IMR-90 (cell line): ENCODE results near the gene FBRS. TPM values are rescaled to one million over a fixed set of nuclear protein-coding genes. Genes with fewer than 3 reads are reported as not detected.

Experiments
- ATAC-seq: fragments of 200-7000 bp; cut with Tn5 transposase; 2 replicates; pipeline ENCODE4 v1.9.1; 2020; ENCODE audit warnings: low read depth, mild to moderate bottlenecking, moderate library complexity
- BruUV-seq: library from RNA; stranded (reverse); fragments of 400-500 nt; replicated peaks from 2 replicates; lab custom pipeline; 2021; lab: Mats Ljungman, UMichigan
- CTCF ChIA-PET: fragments of 300-600 bp; formaldehyde crosslinking; extraction: SDS; loops from one replicate; lab custom pipeline; 2021; ENCODE audit warnings: antibody characterized with exemption; lab: Yijun Ruan, JAX
- POLR2A ChIA-PET: fragments of 300-600 bp; sonication (Branson Sonifier 250); formaldehyde crosslinking; loops from one replicate; lab custom pipeline; 2022; ENCODE audit warnings: antibody characterized with exemption; ENCODE audit not compliant: unreplicated experiment; lab: Charles Lee
- DNase-seq: peaks from one replicate; pipeline ENCODE4 v3.0.0; 2013
- H2AFZ ChIP-seq: replicated peaks from 2 replicates; pipeline ENCODE3; 2013; ENCODE audit warnings: low read length, mild to moderate bottlenecking; ENCODE audit not compliant: poor library complexity
- H2AK5ac ChIP-seq: 2 replicates; pipeline ENCODE4 v1.6.1; 2013; ENCODE audit warnings: low read depth, low read length, inconsistent platforms
- H2AK9ac ChIP-seq: replicated peaks from 2 replicates; pipeline ENCODE3; 2013; ENCODE audit warnings: mild to moderate bottlenecking, low read depth, low read length, moderate library complexity; ENCODE audit not compliant: poor library complexity
- H2BK120ac ChIP-seq: 2 replicates; pipeline ENCODE4 v1.6.1; 2013; ENCODE audit warnings: low read depth, low read length, inconsistent platforms
- H2BK15ac ChIP-seq: 3 replicates; pipeline ENCODE4 v1.6.1; 2013; ENCODE audit warnings: low read depth, low read length, inconsistent platforms
- H2BK20ac ChIP-seq: 2 replicates; pipeline ENCODE4 v1.6.1; 2013; ENCODE audit warnings: low read depth, mild to moderate bottlenecking, inconsistent platforms, low read length, moderate library complexity
- H2BK5ac ChIP-seq: 2 replicates; pipeline ENCODE4 v1.6.1; 2013; ENCODE audit warnings: mild to moderate bottlenecking, low read depth, low read length, inconsistent platforms; ENCODE audit not compliant: poor library complexity, severe bottlenecking
- H3K14ac ChIP-seq: replicated peaks from 2 replicates; pipeline ENCODE4 v1.6.1; 2013; ENCODE audit warnings: low read depth, low read length, inconsistent platforms
- H3K18ac ChIP-seq: 2 replicates; pipeline ENCODE4 v1.6.1; 2013; ENCODE audit warnings: low read depth, low read length, control low read depth
- H3K23ac ChIP-seq: 2 replicates; pipeline ENCODE4 v1.6.1; 2013; ENCODE audit warnings: low read depth, low read length, inconsistent platforms
- H3K27ac ChIP-seq: 2 replicates; pipeline ENCODE4 v1.5.1; 2013; ENCODE audit warnings: mild to moderate bottlenecking, control low read depth, low read length; ENCODE audit not compliant: insufficient read depth
- H3K27me3 ChIP-seq: 2 replicates; pipeline ENCODE4 v1.6.1; 2013; ENCODE audit warnings: low read length; ENCODE audit not compliant: control insufficient read depth, insufficient read depth
- H3K36me3 ChIP-seq: 2 replicates; pipeline ENCODE4 v1.6.1; 2013; ENCODE audit warnings: low read length, mixed read lengths; ENCODE audit not compliant: control insufficient read depth, insufficient read depth
- H3K4ac ChIP-seq: 2 replicates; pipeline ENCODE4 v1.6.1; 2013; ENCODE audit warnings: low read depth, low read length, inconsistent platforms
- H3K4me1 ChIP-seq: 2 replicates; pipeline ENCODE4 v1.6.1; 2013; ENCODE audit warnings: low read length, mixed read lengths; ENCODE audit not compliant: control insufficient read depth, insufficient read depth
- H3K4me2 ChIP-seq: 2 replicates; pipeline ENCODE4 v1.6.1; 2013; ENCODE audit warnings: low read depth, mild to moderate bottlenecking, control low read depth, low read length, moderate library complexity
- H3K4me3 ChIP-seq: 2 replicates; pipeline ENCODE4 v1.5.1; 2013; ENCODE audit warnings: low read depth, mild to moderate bottlenecking, control low read depth, low read length, moderate library complexity; ENCODE audit not compliant: insufficient read depth
- H3K56ac ChIP-seq: 2 replicates; pipeline ENCODE4 v1.6.1; 2013; ENCODE audit warnings: low read length, inconsistent platforms; ENCODE audit not compliant: insufficient read depth; ENCODE audit errors: extremely low read depth
- H3K79me1 ChIP-seq, 2 experiments: 2 replicates each; pipeline ENCODE4 v1.6.1; 2013; ENCODE audit warnings: low read length in 2 of 2, inconsistent platforms in 1 of 2, low read depth in 1 of 2
- H3K9ac ChIP-seq: 2 replicates; pipeline ENCODE4 v1.6.1; 2013; ENCODE audit warnings: low read depth, low read length, control low read depth
- H3K9me1 ChIP-seq: 2 replicates; pipeline ENCODE4 v1.6.1; 2013; ENCODE audit warnings: low read length, inconsistent platforms; ENCODE audit not compliant: insufficient read depth
- H3K9me3 ChIP-seq: 2 replicates; pipeline ENCODE4 v1.6.1; 2013; ENCODE audit warnings: low read length; ENCODE audit not compliant: control insufficient read depth, insufficient read depth
- H4K20me1 ChIP-seq: 2 replicates; pipeline ENCODE4 v1.6.1; 2013; ENCODE audit warnings: low read length, inconsistent platforms; ENCODE audit not compliant: insufficient read depth
- H4K5ac ChIP-seq: 2 replicates; pipeline ENCODE4 v1.6.1; 2013; ENCODE audit warnings: mild to moderate bottlenecking, low read depth, low read length, control low read depth
- H4K8ac ChIP-seq, 2 experiments: 2 replicates each; pipeline ENCODE4 v1.6.1; 2013; ENCODE audit warnings: low read depth in 2 of 2, low read length in 2 of 2, control low read depth in 1 of 2, inconsistent platforms in 1 of 2
- H4K91ac ChIP-seq: 2 replicates; pipeline ENCODE4 v1.6.1; 2013; ENCODE audit warnings: low read depth, low read length, inconsistent platforms; ENCODE audit not compliant: insufficient read depth
- BHLHE40 ChIP-seq: fragments of 150-350 bp; IDR thresholded peaks from 2 replicates; pipeline ENCODE4 v1.6.1; 2016; ENCODE audit warnings: mild to moderate bottlenecking, low read depth, low read length
- CEBPB ChIP-seq: IDR thresholded peaks from 2 replicates; pipeline ENCODE4 v1.6.1; 2012; ENCODE audit warnings: low read depth, low read length, improper control_type of control experiment
- CHD1 ChIP-seq: IDR thresholded peaks from 2 replicates; pipeline ENCODE4 v1.6.1; 2012; ENCODE audit warnings: low read depth, low read length, improper control_type of control experiment
- CTCF ChIP-seq: conservative IDR thresholded peaks from 2 replicates; pipeline ENCODE4 v1.5.1; 2012; ENCODE audit warnings: mild to moderate bottlenecking, low read depth, low read length, improper control_type of control experiment
- ELK1 ChIP-seq: fragments of 150-350 bp; IDR thresholded peaks from 2 replicates; pipeline ENCODE4 v1.6.1; 2016; ENCODE audit warnings: low read depth, mild to moderate bottlenecking, low read length, moderate library complexity, borderline replicate concordance
- FOS ChIP-seq: fragments of 150-350 bp; IDR thresholded peaks from 2 replicates; pipeline ENCODE4 v1.6.1; 2016; ENCODE audit warnings: low read depth, low read length
- MAFK ChIP-seq: IDR thresholded peaks from 2 replicates; pipeline ENCODE4 v1.6.1; 2012; ENCODE audit warnings: low read depth, low read length, improper control_type of control experiment
- MAZ ChIP-seq: IDR thresholded peaks from 2 replicates; pipeline ENCODE4 v1.6.1; 2012; ENCODE audit warnings: low read depth, mild to moderate bottlenecking, low read length, improper control_type of control experiment, moderate library complexity, borderline replicate concordance
- MXI1 ChIP-seq: IDR thresholded peaks from 2 replicates; pipeline ENCODE4 v1.6.1; 2012; ENCODE audit warnings: low read depth, mild to moderate bottlenecking, low read length, moderate library complexity, borderline replicate concordance
- NFE2L2 ChIP-seq: fragments of 150-350 bp; IDR thresholded peaks from 2 replicates; pipeline ENCODE4 v1.6.1; 2016; ENCODE audit warnings: low read depth, mild to moderate bottlenecking, low read length
- POLR2A ChIP-seq: IDR thresholded peaks from 2 replicates; pipeline ENCODE4 v1.6.1; 2012; ENCODE audit warnings: mild to moderate bottlenecking, low read depth, low read length
- RAD21 ChIP-seq: IDR thresholded peaks from 2 replicates; pipeline ENCODE4 v1.6.1; 2012; ENCODE audit warnings: low read length, improper control_type of control experiment
- RCOR1 ChIP-seq: IDR thresholded peaks from 2 replicates; pipeline ENCODE4 v1.6.1; 2012; ENCODE audit warnings: mild to moderate bottlenecking, low read length, improper control_type of control experiment; ENCODE audit not compliant: insufficient replicate concordance
- RFX5 ChIP-seq: IDR thresholded peaks from 2 replicates; pipeline ENCODE4 v1.8.0; 2012; ENCODE audit warnings: low read depth, mild to moderate bottlenecking, low read length, moderate library complexity
- SMC3 ChIP-seq: fragments of 150-350 bp; IDR thresholded peaks from 2 replicates; pipeline ENCODE4 v1.6.1; 2016; ENCODE audit warnings: low read depth, mild to moderate bottlenecking, antibody characterized with exemption, low read length, moderate library complexity
- USF2 ChIP-seq: fragments of 150-350 bp; IDR thresholded peaks from 2 replicates; pipeline ENCODE4 v1.6.1; 2017; ENCODE audit warnings: mild to moderate bottlenecking, antibody characterized with exemption, low read length, low read depth
- WGBS, 2 experiments: methylation state at CpG; one replicate each; pipeline versions ENCODE4 v1.1.5 to v1.1.7; 2013; ENCODE audit warnings: missing lambda C conversion rate in 2 of 2; ENCODE audit not compliant: insufficient read length in 1 of 2; ENCODE audit errors: extremely low coverage in 2 of 2; 5-methylcytosine and 5-hydroxymethylcytosine counted together
- dilution Hi-C: fragments of 300-500 bp; cut with HindIII; formaldehyde crosslinking; loops from one replicate; pipeline ENCODE4 v1.14.3; 2018; ENCODE audit warnings: low sequenced_read_pairs; ENCODE audit not compliant: unreplicated experiment
- in situ Hi-C: fragments of 300-500 bp; cut with MboI; formaldehyde crosslinking; loops from 3 replicates; pipeline ENCODE4 v1.14.3; 2019; ENCODE audit warnings: low sequenced_read_pairs, inconsistent platforms, mixed read lengths
- intact Hi-C: fragments of 100-400 bp; cut with micrococcal nuclease; formaldehyde crosslinking; loops from 2 replicates; pipeline ENCODE4 v1.10.0; 2022
- polyA plus RNA-seq, 3 experiments: library from polyadenylated mRNA; depleted of rRNA; stranded (reverse); fragments of >200 nt; gene quantifications; 2 replicates each; pipeline ENCODE4 v1.2.3, GENCODE V29; 2012; ENCODE audit warnings: low replicate concordance in 1 of 3
- total RNA-seq: library from RNA; depleted of rRNA; stranded (reverse); fragments of >200 nt; gene quantifications from 2 replicates; pipeline ENCODE4 v1.2.3, GENCODE V29; 2012

The FBRS gene
- total and polyA plus RNA-seq, 2 of the 4 experiments (the other 2 are of a cell fraction) = 2.0 to 22.4 TPM

GRCh38 chr16:30688701-30689100, 30.5 kb downstream of the FBRS start:
- H3K4me3 ChIP-seq = no peak overlapping the region
- H3K56ac ChIP-seq = no peak overlapping the region
- H2AK9ac ChIP-seq = no peak overlapping the region
- no peaks in the 10 kb centered on the region for H3K9me3 ChIP-seq
- 0 out of 2 replicates have a peak, but pooled peaks cover 2% of the 10 kb centered on the region for H3K9me1 ChIP-seq
- ChIA-PET CTCF (interaction anchor here (0.5 kb wide), 1 partner anchor 92 kb away, joined by 6 read pairs; no protein-coding TSS in a partner anchor), POLR2A (no interaction called here)
- H3K4ac ChIP-seq = no peak overlapping the region
- H3K4me1 ChIP-seq = no peaks in the 10 kb centered on the region
- intact Hi-C loops = no loop called here
- H2BK15ac ChIP-seq = no peak overlapping the region
- BruUV-seq = no TSS peak
- no peak overlapping the region for H3K14ac ChIP-seq
- no peak overlapping the region for H2BK5ac ChIP-seq
- no peak overlapping the region for H3K18ac ChIP-seq
- in situ Hi-C loops = no loop called here
- no peaks in the 10 kb centered on the region for H3K36me3 ChIP-seq
- no peak overlapping the region for H3K4me2 ChIP-seq
- H4K20me1 ChIP-seq = no peaks in the 10 kb centered on the region
- H2AFZ ChIP-seq = no peak overlapping the region
- no peak overlapping the region for H3K23ac ChIP-seq
- H3K27me3 ChIP-seq = 0 out of 2 replicates have a peak, but pooled peaks cover 2% of the 10 kb centered on the region
- no peak for TF ChIP-seq BHLHE40
- no peak for TF ChIP-seq MAFK
- TF ChIP-seq USF2 = no peak
- no peak for TF ChIP-seq MXI1
- no peak for TF ChIP-seq NFE2L2
- no peak for TF ChIP-seq RCOR1
- no peak for TF ChIP-seq ELK1
- no peak for TF ChIP-seq SMC3
- no peak for TF ChIP-seq FOS
- no peak for TF ChIP-seq RFX5
- TF ChIP-seq CHD1 = no peak
- TF ChIP-seq MAZ = no peak
- no peak for TF ChIP-seq RAD21
- no peak for TF ChIP-seq POLR2A
- no peak for TF ChIP-seq CEBPB
- no peak for TF ChIP-seq CTCF
- dilution Hi-C loops = no loop called here
- no peak overlapping the region for H4K91ac ChIP-seq
- no peak overlapping the region for H4K5ac ChIP-seq
- no peak overlapping the region for H3K9ac ChIP-seq
- WGBS, 2 experiments = 64% methylated on average over 3 of the region's 4 CpGs; no CpG with 5 or more reads in 1 of the 2 experiments
- H4K8ac ChIP-seq = no peak overlapping the region
- ATAC-seq = no peak
- H2BK120ac ChIP-seq = no peak overlapping the region
- no peak overlapping the region for H3K27ac ChIP-seq
- H3K79me1 ChIP-seq = no peaks in the 10 kb centered on the region
- DNase-seq = no peak
- no peak overlapping the region for H2AK5ac ChIP-seq
- H2BK20ac ChIP-seq = no peak overlapping the region
